HG02970 (cell line): ENCODE measurements around the gene ZNF862.
"Not testable (repeated sequence)": the region's sequence is repeated elsewhere in the genome, so short reads cannot be mapped to it uniquely, and the experiment has no call there.

Experiments used
- ATAC-seq: cut with Tn5 transposase; IDR thresholded peaks from one replicate; pipeline ENCODE4 v1.9.1; 2021; ENCODE audit warnings: mild to moderate bottlenecking, moderate library complexity, moderate number of reproducible peaks; ENCODE audit not compliant: unreplicated experiment, low FRiP score

The ZNF862 gene

DNA sequence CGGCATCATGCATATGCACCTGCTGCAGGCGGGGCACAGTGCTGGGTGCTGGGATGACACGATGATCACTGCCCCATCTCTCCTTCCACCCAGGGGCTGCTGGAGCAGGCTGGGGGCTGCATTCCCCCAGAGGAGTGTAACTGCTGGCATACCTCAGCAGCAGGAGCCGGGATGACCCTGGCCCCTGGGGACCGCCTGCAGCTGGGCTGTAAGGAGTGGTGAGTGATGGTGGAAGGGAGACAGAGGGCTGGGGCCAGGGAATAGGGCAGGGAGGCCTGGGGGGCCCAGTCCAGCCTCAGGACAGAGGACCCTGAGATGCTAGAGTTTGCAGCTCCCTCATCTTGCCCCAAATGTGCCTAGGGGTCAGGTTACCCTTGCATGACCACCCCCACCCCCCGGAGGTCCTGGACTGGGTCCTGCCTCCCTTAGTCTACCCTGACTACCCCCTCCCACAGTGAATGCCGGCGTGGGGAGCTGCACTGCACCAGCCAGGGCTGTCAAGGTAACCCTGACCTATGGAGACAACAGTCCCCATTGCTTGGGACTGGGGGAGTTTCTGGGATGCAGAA lies 14.5 kb upstream of the ZNF862 start:
- no peak for ATAC-seq

DNA sequence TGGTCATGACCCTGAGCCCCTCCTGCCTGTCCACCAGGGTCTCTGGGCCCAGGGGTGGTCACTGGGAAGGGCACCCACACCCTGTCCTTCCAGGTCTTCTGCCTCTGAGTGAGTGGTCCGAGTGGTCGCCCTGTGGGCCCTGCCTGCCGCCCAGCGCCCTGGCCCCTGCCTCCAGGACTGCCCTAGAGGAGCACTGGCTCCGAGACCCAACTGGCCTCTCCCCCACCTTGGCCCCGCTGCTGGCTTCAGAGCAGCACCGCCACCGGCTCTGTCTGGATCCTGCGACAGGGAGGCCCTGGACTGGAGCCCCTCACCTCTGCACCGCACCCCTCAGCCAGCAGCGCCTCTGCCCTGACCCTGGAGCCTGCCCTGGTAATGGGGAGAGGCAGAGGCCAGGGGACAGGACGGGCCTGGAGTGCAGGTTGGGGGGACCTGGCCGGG lies 13.9 kb upstream of the ZNF862 start:
- ATAC-seq, result no peak

DNA sequence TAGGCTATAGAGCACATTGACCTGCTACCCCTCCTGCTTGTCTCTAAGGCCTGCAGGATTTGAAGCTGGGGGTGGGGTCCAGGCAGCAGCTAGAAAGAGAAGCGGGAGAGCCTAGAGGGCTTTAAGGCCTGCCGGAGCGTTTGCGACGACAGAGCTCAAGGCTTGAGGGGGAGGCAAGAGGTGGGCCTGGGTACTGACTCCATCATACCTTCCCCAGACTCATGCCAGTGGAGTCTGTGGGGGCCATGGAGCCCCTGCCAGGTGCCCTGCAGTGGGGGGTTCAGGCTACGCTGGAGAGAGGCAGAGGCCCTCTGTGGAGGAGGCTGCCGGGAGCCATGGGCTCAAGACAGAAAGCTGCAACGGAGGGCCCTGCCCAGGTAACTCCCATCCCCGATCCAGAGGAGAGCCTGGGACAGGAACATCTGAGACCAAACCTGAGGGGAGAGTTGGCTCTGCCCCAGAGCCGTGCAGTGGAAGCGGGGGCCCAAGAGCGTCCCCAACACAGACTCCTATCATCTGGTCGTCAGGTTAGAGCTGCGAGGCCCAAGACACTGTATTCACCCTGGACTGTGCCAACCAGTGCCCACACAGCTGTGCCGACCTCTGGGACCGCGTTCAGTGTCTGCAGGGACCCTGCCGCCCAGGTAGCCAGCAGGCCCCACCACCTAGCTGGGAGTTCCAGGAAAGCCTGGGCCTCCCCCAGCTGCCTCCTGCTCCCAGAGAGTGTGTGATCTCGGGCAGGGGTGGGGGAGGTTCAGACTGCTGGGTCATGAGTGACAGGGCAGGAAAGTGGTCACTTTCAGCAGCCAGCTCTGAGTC lies 13.2 kb upstream of the ZNF862 start:
- ATAC-seq, result no peak

DNA sequence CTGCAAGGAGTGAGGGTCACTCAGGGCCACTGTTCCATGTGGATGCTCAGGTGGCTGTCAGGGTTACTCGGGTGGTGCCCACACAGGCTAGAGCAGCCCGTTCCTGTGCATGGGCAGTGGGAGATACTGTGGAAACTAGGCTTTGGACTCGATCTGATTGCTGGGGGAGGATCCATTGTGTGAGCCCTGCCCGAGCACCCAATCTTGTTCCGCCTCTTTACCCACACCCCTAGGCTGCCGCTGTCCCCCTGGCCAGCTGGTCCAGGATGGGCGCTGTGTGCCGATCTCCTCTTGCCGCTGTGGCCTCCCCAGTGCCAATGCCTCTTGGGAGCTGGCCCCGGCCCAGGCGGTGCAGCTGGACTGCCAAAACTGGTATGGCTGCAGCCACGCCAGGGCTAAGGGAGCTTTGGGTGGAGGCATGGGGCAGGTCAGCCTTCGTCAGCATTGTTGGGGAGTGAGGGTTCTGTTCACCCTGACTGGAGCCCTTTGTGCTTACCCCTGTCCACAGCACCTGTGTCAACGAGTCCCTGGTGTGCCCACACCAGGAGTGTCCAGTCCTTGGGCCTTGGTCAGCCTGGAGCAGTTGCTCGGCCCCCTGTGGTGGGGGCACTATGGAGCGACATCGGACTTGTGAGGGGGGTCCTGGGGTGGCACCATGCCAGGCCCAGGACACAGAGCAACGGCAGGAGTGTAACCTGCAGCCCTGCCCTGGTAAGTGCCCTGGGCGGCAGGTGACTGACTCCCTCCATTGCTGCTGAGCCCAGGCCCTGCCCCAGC lies 12.4 kb upstream of the ZNF862 start:
- no peak for ATAC-seq

DNA sequence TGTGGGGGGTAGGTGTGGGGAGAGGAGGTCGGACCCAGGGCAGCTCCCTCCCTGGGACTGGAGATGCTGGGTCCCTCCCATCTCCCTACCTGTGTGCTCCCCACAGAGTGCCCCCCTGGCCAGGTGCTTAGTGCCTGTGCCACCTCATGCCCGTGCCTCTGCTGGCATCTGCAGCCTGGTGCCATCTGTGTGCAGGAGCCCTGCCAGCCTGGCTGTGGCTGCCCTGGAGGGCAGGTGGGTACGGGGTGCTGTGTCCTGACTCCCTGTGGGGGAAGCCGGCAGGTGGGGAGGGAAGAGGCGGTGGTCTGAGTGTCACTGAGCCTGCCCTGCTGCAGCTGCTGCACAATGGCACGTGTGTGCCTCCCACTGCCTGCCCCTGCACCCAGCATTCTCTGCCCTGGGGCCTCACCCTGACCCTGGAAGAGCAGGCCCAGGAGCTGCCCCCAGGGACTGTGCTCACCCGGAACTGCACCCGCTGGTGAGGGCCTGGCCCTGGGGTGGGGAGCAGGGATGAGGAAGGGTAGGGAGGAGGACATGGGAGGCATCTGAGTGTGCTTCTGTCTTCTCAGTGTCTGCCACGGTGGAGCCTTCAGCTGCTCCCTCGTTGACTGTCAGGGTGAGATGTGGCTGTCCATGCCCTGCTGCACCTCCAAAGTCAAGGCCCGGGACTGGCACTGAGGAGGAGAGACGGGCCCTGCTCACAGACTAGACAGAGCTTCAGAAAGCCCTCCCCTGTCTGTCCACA lies 11.7 kb upstream of the ZNF862 start:
- ATAC-seq, result no peak

DNA sequence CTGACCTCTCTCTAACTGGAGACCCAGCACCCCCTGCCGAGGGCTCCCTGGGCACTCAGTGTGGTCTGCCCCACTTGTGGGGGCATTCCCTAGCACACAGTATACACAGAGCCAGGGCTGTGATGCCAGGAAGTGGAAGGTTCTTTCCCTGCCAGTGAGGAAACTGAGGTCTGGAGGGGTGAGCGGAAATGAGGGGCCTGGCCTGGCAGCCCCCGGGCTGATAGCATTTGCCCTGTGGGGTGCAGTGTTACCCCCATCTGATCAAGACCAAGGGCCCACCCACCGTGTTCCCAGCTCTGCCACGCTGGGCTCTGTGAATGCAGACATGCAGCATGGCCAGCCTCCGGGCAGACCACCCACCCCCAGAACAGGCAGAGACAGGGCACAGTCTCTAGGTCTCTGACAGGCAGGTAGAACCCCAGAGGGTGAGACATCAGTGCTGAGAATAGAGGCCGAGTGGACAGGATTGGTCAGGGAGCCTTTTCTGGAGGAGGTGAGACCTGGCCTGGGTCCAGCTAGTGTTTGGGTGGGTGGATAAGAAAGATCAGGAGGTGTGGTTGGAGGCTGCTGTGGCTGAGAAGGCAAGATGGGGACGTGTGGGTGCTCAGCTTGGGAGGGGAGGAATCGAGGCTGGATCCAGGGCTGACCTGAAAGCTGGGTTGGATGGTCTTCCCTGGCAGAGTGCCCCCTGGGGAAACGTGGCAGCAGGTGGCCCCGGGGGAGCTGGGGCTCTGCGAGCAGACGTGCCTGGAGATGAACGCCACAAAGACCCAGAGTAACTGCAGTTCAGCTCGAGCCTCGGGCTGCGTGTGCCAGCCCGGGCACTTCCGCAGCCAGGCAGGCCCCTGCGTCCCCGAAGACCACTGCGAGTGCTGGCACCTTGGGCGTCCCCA lies 10.8 kb upstream of the ZNF862 start:
- no peak for ATAC-seq

DNA sequence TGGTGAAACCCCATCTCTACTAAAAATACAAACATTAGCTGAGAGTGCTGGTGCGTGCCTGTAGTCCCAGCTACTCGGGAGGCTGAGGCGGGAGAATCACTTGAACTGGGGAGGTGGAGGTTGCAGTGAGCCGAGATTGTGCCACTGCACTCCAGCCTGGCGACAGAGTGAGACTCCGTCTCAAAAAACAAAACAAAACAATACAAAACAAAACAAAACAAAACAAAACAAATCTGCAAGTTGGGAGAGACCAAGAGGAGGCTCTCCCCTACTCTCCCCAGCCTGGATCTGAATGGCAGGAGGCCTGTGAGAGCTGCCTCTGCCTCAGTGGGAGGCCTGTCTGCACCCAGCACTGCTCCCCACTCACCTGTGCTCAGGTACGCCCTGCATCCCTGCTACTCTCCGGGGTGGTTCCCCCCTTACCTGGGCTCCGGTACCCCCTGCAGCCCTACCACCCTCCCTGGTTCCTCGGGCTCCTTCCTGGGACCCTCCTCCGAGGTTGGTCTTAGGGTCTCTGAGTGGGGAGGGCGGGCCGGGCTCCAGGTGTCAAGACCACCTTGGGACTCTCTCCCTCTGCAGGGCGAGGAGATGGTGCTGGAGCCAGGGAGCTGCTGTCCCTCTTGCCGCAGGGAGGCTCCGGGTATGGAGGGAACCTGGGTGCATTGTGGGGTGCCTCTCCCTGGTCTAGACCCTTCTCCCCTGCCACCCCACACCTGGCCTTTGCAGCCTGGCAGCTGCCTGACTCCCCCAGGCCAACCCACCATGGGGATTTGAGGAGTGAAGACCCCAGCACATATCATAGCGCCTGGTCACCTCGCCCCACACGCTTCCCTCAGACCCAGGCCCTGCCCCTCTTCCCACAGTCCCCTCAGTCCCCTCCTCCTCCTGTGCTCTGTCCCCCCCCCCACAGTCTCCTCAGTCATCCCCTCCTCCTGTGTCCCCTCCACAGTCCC lies 9.5 kb upstream of the ZNF862 start:
- no peak for ATAC-seq

DNA sequence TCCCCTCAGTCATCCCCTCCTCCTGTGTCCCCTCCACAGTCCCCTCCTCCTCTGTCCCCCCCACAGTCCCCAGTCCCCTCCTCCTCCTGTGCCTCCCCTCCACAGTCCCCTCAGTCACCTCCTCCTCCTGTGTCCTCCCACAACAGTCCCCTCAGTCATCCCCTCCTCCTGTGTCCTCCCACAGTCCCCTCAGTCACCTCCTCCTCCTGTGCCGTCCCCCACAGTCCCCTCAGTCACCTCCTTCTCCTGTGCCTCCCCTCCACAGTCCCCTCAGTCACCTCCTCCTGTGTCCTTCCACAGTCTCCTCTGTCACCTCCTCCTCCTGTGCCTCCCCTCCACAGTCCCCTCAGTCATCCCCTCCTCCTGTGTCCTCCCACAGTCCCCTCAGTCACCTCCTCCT lies 7.6 kb upstream of the ZNF862 start:
- not testable (repeated sequence) for ATAC-seq

DNA sequence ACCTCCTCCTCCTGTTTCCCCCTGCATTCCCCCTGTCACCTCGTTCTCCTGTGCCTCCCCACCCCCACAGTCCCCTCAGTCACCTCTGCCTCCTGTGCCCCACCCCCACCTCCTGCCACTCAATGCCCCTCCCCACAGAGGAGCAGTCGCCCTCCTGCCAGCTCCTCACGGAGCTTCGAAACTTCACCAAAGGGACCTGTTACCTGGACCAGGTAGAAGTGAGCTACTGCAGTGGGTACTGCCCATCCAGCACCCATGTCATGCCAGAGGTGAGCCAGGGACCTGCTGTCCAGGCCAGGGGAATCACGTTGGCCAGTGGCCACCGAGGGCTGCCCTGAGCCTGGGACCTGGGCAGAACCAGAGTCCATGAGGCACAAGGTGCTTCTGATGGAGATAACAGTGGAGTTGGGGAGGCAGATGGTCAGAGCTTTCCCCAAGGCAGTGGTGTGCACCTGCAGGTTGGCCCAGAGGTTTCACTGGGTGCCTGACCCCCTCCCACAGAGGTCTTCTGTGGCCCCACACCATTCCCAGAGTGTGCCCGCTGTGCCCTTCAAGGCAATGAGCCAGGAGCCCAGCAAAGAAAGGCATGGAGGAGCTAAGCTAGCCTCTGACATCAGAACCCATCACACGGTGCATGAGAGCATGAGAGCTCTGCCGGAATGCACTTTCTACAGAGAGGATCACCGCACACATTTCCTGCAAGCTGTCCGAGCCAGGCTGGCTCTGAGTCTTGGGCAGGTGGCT lies 7.0 kb upstream of the ZNF862 start:
- no peak for ATAC-seq

DNA sequence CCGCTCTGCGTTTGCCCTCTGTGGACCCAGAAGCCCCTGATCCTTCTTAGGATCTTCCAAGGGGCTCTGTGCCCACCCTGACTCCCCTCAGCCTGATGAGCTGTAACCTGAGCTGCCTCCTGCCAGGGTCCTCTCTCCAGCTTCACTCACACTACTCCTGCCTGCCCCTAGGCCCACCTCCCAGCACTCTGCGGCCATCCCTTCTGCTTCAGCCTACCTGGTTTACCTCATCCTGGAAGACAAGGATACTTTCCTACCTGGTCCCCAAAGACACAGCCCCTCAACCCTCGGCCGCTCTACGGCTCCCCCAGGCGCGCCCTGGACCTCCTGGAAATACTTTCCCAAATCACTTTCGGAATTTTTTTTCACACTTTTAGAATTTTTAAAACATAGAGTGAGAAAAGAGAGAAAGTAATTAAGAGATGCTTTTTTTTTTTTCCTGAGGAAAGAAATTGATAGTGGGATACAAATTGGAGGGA lies 6.4 kb upstream of the ZNF862 start:
- no peak for ATAC-seq

DNA sequence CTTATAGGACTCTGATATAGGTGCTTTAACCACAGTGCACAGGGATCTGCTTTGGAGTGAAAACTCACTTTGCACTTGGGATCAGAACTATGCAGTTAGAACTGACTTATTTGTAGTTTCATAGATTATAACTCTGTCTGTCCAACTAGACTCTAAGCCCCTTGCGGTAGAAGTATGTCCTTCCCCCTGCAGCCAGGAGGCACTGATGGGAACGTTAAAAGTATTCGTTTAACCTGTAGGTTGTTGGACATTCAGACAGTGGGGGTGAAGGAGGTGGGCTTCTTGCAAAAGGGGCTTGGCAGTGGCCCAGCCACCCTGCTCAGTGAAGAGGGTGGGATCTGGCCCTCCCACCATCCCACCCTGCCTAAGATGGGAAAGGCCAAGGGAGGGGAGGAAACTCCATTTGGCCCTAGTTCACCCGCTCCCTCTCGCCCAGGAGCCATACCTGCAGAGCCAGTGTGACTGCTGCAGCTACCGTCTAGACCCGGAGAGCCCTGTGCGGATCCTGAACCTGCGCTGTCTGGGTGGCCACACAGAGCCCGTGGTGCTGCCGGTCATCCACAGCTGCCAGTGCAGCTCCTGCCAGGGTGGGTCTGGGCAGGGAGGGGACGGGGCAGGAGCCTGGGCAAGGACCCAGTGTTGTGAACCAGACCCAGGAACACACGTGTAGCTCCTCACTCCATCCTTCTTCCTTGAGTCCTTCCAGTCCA lies 5.7 kb upstream of the ZNF862 start:
- ATAC-seq, result no peak

DNA sequence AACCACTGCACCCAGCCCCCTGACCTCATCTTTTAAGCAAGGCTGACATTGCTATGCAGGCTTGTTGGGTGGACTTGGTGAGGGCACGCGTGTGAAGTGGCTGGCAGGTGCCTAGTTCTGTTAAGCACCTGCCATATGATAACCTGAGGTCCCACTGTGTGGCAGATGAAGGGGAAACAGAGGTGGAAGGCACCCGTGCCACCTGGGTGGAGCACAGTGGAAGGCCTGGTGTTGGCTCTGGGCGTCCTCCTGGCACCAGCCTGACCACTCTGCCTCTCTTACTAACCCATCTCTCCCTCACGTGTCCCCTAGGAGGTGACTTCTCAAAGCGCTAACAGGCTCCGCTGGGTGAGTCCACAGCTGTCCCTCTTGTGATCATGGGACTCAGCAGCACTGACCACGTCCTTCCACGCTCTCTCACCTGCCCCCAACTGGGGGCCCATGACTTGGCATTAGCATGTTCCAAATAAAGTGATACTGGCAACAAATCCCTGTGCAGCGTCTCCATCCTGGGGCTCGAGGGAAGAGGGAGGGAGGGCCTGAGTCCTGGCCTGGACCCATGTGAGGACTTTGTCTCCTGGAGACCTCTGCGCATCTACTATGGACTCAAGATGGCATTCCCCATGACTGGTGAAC lies 4.6 kb upstream of the ZNF862 start:
- no peak for ATAC-seq

DNA sequence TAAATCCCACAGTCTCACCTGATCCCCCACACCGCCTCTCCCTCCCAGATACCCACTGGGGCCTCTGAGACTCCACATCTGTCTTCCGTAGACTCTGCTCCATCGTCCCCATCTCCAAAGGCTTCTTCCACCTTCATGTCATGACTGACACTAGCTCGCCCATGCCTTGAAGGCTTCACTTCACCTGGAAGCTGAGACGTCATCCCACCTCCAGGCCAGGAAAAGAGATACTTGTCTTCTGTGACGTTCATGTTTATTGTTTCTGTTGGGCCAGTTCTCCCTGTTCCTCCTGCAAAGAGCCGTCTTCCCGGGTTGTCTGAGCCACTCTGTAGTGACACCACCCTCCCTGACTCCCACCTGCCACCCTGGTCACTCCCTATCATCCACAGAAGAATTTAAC lies 3.6 kb upstream of the ZNF862 start:
- no peak for ATAC-seq

DNA sequence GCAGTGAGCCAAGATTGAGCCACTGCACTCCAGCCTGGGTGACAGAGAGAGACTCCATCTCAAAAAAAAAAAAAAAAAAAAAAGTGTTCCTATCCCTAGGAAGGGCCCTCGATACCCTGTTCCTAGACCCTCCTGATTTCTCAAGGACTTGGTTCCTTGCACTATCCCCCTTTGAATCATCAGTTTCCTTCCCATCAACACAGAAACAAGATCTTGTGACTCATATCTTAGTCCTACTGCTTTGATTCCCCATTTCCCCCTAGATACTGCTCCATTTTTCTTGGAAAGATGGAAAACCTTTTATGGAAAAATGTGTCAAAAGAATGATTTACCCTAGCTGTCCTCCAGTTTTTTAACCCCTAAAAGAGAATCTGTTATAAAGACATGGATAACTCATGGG lies 1.7 kb upstream of the ZNF862 start:
- no peak for ATAC-seq

DNA sequence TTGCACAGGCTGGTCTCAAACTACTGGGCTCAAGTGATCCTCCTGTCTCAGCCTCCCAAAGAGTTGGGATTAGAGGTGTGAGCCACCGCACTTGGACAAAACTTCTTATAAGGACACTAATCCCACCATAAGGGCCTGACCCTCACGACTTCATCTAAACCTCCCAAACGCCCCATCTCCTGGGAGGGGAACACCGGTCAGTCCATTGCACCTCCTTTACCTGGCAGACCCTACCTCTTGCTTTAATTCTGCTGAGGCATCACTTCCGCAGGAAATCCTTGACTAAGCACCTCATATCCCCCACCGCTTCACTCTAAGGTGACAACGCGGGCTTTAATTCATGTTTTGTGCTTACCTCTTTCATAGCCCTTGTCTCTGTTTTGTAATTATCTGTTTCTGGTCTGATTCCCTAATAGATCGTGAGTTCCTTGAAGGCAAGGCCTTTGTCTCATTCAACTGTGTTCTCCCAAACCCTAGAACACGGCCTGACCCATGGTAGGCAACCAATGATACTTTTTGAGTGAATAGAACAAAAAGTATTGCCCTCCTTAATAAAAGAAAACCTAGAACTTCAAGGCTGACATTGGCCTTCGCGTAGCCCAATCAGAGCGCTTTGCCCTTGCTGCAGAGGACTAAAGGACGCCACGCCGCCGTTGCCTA lies 481 bp upstream of the ZNF862 start:
- ATAC-seq, result no peak

DNA sequence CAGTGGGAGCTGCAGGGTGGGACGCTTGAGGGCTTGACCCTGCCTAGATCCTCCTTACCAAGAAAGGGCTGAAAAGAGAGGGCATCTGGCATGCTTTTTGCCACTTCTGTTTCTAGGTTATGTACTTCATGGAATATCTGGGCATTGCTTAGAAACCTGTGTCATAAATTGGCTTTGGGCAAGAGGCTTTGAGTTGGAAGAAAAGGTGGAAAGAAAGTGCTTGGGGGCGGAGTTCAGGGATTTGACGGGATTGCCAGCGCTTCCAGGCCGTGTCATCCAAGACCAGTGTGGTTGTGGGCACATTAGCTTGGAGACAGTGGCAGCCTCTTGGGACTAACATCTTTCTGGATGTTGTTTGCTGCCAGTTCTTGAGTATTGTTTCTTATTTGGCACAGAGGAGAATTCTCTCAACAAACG lies 825 bp downstream of the ZNF862 start:
- ATAC-seq, result no peak
